Testis (tissue), 3 donors: ENCODE measurements around the gene TEAD1. TPM values are rescaled to one million over a fixed set of nuclear protein-coding genes. Genes with fewer than 3 reads are reported as not detected.

Source experiments
- DNase-seq: peaks from one replicate; pipeline ENCODE4 v3.0.0-alpha.2; 2019
- H3K27ac ChIP-seq, 2 donors: fragments of 200-600 bp; sonication (generic); one replicate each; pipeline ENCODE4 v1.5.1; 2019
- H3K27me3 ChIP-seq: fragments of 200-600 bp; sonication (generic); one replicate; pipeline ENCODE4 v1.5.1; 2019
- H3K36me3 ChIP-seq: fragments of 200-600 bp; sonication (generic); one replicate; pipeline ENCODE4 v1.5.1; 2017; ENCODE audit warnings: low read depth; ENCODE audit errors: missing control alignments
- H3K4me1 ChIP-seq: fragments of 200-600 bp; sonication (generic); one replicate; pipeline ENCODE4 v1.5.1; 2019
- H3K4me3 ChIP-seq, 2 donors: fragments of 200-600 bp; sonication (generic); one replicate each; pipeline ENCODE4 v1.5.1; 2017 to 2019
- H3K9me3 ChIP-seq: fragments of 200-600 bp; sonication (generic); one replicate; pipeline ENCODE4 v1.5.1; 2017
- POLR2A ChIP-seq: fragments of 450-650 bp; IDR thresholded peaks from one replicate; pipeline ENCODE4 v1.6.1; 2017; ENCODE audit warnings: antibody characterized with exemption, mild to moderate bottlenecking, moderate library complexity
- WGBS, 2 donors: methylation state at CpG; one replicate each; pipeline ENCODE4 v1.1.5; 2018; 5-methylcytosine and 5-hydroxymethylcytosine counted together
- intact Hi-C: fragments of 100-400 bp; cut with DNase I; formaldehyde crosslinking; loops from one replicate; pipeline ENCODE4 v1.15.1; 2023; ENCODE audit warnings: low total_unique reads
- polyA plus RNA-seq: library from polyadenylated mRNA; stranded (reverse); fragments of 350-450 nt; fragmentation: Illumina TruSeq; extraction: RNeasy Lipid Tissue Mini Kit (QIAGEN cat#74804); gene quantifications from one replicate; pipeline ENCODE4 v1.2.3, GENCODE V29; 2014; ENCODE audit warnings: low read depth, low replicate concordance; ENCODE audit not compliant: insufficient read depth
- total RNA-seq, 2 donors: library from RNA; depleted of rRNA; stranded (reverse); fragments of >200 nt; gene quantifications; one replicate each; pipeline ENCODE4 v1.2.3, GENCODE V29; 2016
- TF ChIP-seq, protein P1 (sequence below), 3 experiments: fragments of 450-650 bp in 2 of 3; fragments of 200-600 bp in 1 of 3; sonication (generic) in 1 of 3; IDR thresholded peaks; one replicate each; pipeline ENCODE4 v1.5.1; 2016 to 2019; ENCODE audit warnings: antibody characterized with exemption in 3 of 3, mild to moderate bottlenecking in 2 of 3, moderate library complexity in 1 of 3

The TEAD1 gene
- total and polyA plus RNA-seq, 3 donors from 2014 or later: 24.6 to 78.1 (median 63.5) TPM

DNA sequence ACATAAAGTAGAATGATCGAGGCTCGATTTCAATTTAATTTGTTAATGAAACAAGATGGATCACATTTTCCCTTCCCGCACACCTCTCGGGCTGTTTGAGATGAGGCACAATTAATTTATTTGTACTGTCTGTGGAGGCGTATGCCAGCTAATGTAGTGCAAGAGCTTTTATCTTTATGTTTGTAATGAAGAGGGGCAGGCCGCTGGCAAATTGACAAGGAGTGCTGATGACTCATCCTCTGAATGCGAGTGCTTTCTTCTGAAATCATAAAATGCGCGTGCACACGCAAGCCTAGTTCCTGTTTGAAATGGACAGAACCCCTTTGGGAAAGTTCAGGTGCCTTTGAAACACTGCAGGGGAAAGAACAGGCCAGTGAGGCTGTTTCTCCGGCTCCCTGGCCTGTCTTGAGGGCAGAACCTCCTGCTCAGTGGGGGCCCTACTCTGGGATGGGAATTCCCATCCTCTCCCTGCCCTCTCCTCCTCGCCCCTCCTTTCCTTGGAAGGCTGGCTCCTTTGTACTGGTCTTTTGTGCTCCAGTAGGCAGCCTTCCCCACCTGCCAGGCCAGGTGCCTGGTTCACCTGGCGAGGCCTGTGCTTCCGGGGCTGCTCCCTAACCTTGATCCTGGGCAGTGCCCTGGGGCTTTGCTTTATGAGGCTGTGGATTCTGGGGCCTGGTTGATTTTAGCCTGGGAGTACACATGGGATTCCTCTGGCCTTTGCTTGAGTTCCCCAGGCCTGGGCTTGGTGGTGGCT is 50.3 kb downstream of the TEAD1 start:
- Histone ChIP-seq H3K9me3 (no peaks in the 10 kb centered on the region), H3K27me3 (no peaks in the 10 kb centered on the region)
- no peak for TF ChIP-seq POLR2A
- TF ChIP-seq, protein P1, sequence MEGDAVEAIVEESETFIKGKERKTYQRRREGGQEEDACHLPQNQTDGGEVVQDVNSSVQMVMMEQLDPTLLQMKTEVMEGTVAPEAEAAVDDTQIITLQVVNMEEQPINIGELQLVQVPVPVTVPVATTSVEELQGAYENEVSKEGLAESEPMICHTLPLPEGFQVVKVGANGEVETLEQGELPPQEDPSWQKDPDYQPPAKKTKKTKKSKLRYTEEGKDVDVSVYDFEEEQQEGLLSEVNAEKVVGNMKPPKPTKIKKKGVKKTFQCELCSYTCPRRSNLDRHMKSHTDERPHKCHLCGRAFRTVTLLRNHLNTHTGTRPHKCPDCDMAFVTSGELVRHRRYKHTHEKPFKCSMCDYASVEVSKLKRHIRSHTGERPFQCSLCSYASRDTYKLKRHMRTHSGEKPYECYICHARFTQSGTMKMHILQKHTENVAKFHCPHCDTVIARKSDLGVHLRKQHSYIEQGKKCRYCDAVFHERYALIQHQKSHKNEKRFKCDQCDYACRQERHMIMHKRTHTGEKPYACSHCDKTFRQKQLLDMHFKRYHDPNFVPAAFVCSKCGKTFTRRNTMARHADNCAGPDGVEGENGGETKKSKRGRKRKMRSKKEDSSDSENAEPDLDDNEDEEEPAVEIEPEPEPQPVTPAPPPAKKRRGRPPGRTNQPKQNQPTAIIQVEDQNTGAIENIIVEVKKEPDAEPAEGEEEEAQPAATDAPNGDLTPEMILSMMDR (IDR thresholded peaks at IDR 0.05): no peak

DNA sequence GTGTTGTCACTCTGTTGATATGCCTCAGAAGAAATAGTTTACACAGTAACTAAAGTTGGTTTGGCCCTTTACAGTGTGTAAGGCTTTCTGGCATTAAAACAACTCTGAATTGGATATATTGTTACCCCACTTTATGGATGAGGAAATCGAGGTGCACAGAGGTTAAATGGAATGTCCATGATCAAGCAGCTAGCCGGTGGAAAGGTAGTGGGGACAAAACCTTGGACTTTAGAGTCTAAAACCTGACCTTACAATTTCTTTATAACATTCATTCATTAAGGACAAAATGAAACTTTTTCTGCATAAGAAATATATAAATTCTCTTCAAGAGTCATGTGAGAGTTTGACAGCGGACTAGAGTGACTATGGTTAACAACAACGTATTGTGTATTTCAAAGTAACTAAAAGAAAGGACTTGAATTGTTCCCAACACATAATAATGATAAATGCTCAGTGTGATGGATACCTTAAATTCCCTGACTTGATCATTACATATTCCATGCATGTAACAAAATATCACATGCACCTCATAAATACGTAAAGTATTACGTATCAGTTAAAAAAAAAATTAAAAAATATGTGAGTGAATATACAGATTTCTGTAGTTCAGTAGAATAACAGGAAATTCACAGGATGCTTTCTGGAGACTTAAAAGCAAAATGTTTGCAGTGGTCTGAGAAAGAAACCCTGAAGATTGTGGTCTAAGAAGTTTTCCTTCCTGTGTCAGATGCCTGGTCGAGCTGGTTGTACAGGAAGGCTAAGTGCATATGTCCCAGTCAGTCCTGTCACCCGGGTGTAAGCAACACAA is 51.0 kb downstream of the TEAD1 start:
- peaks cover 27% of the 10 kb centered on the region for H3K4me1 ChIP-seq
- no peak for DNase-seq
- TF ChIP-seq POLR2A: no peak
- TF ChIP-seq, protein P1 (IDR thresholded peaks at IDR 0.05): no peak
- H3K27me3 ChIP-seq: no peaks in the 10 kb centered on the region
- H3K9me3 ChIP-seq: no peaks in the 10 kb centered on the region
- no peak overlapping the region for H3K4me3 ChIP-seq
- peak overlapping the region; percentile 36 to 63 for H3K27ac ChIP-seq
- WGBS, 2 donors: 73 to 77% methylated on average over 8 of the region's 8 CpGs
- no peaks in the 10 kb centered on the region for H3K36me3 ChIP-seq
- intact Hi-C loops: no loop called here

More for the DNA sequence above, 50.3 kb downstream of the TEAD1 start:
- Histone ChIP-seq H3K27ac (peak overlapping the region; percentile 36 to 63), H3K36me3 (no peaks in the 10 kb centered on the region), H3K4me3 (no peak overlapping the region), H3K4me1 (peaks cover 27% of the 10 kb centered on the region)
- intact Hi-C loops: no loop called here
- 63 to 68% methylated on average over 14 of the region's 14 CpGs for WGBS, 2 donors
- peak; percentile 81 for DNase-seq

DNA sequence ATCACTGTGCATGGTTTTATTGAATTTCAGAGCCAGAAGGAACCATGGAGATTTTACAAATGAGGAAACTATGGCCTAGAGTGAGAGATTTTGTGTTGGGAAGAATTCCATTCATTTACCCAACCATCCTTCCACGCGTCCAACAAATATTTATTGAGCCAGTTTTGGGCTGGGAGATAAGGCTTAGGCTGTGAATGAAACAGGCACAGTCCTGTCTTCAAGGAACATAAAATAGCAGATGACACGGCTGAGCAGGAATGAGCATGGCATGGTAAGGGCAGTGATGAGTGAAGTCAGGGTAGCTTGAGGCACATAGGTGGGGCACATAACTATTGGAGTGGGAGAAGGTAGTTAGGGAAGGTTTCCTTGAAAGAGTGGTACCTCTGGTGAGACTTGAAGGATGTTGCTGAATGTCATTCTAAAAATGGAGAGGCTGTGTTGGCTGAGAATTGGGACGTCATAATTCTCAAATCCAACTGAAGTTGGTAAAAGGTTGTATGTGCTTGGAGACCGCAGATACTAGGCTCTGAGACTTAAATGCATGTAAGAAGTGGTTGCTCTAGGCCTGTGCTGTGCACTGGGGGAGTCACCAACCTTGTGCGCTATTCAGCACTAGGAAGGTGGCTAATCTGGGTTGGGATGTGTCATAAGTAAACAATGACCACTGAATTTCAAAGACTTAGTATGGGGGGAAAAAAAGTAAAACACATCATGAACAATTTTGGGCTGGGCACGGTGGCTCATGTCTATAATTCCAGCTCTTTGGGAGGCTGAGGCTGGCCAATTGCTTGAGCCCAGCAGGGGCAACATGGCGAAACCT is 51.9 kb downstream of the TEAD1 start:
- Histone ChIP-seq H3K36me3 (no peaks in the 10 kb centered on the region), H3K9me3 (no peaks in the 10 kb centered on the region), H3K4me1 (peaks cover 27% of the 10 kb centered on the region), H3K27me3 (no peaks in the 10 kb centered on the region), H3K27ac (no peak overlapping the region), H3K4me3 (no peak overlapping the region)
- WGBS, 2 donors: 81 to 83% methylated on average over 8 of the region's 8 CpGs
- intact Hi-C loops: no loop called here
- no peak for DNase-seq
- TF ChIP-seq, protein P1 (IDR thresholded peaks at IDR 0.05): no peak
- TF ChIP-seq POLR2A: no peak

DNA sequence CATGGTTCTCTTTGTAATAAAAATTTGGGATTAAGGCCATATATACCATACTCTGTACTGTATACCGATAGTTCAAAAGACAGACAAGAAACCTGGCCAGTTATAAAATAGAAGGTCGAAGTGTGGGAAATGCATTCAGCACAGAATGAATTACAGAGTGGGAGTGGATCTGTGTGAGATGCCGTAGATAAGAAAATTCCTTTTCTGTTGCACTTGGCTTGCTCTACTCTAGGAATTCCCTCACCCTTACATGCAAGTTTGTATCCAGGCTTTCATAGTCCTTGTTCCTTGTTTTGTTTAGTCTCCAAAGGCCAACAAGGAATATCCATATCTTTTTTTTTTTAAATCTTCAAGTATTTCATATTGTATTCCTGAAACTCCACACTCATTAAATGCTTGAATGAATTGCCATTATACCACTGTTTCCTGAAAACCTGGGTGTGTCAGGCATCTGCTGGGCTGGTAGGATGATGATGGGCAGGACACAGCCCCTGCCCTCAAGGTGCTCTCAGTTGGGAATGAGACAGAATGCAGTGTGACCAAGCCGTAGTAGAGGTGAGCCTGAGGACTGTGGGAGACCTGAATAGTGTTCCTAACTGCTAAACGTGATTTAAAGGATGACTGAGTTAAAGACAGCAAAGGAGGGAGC is 53.5 kb downstream of the TEAD1 start:
- no peak overlapping the region for H3K27ac ChIP-seq
- H3K27me3 ChIP-seq: no peaks in the 10 kb centered on the region
- H3K36me3 ChIP-seq: no peaks in the 10 kb centered on the region
- intact Hi-C loops: no loop called here
- peaks cover 27% of the 10 kb centered on the region for H3K4me1 ChIP-seq
- WGBS, 2 donors: 47 to 53% methylated on average over 5 of the region's 5 CpGs
- TF ChIP-seq POLR2A: no peak
- TF ChIP-seq, protein P1 (IDR thresholded peaks at IDR 0.05): no peak
- H3K9me3 ChIP-seq: no peaks in the 10 kb centered on the region
- no peak overlapping the region for H3K4me3 ChIP-seq
- DNase-seq: no peak
